Measurements from ENCODE around the gene KLK1.

Gene KLK1

GRCh38 chr19:50823389-50824042 lies at the start of gene KLK1:
Gene KLK1, minus strand, starts transcription at chr19:50823787. Its CDS starts 39 bp downstream, at chr19:50823748.
- DNase-seq (ENCODE audit: low spot score): no peak

- DNase-seq (ENCODE audit: low spot score): no peak
These were observed 49.5 kb upstream of the KLK1 start, which contains the start of gene KLK2 for GRCh38 chr19:50873056-50873455. Gene KLK2, plus strand, starts transcription at chr19:50873439. Its CDS starts 35 bp downstream, at chr19:50873474.

- peak; percentile 60 for DNase-seq (ENCODE audit: low spot score)
These were observed 47.0 kb upstream of the KLK1 start for GRCh38 chr19:50870417-50871089.

- DNase-seq (ENCODE audit: low spot score): no peak
These were observed 45.9 kb upstream of the KLK1 start for GRCh38 chr19:50869479-50869878.

- DNase-seq (ENCODE audit: low spot score): no peak
These were observed 38.1 kb upstream of the KLK1 start for GRCh38 chr19:50861496-50862286.

- DNase-seq (ENCODE audit: low spot score): no peak
These were observed 37.4 kb upstream of the KLK1 start for GRCh38 chr19:50861010-50861409.

- no peak for DNase-seq (ENCODE audit: low spot score)
These were observed 36.3 kb upstream of the KLK1 start for GRCh38 chr19:50859849-50860248.

GRCh38 chr19:50858886-50859285 lies 35.3 kb upstream of the KLK1 start:
- no peak for DNase-seq (ENCODE audit: low spot score)

- DNase-seq (ENCODE audit: low spot score): no peak
These were observed 33.8 kb upstream of the KLK1 start for GRCh38 chr19:50857366-50857765.

- DNase-seq (ENCODE audit: low spot score): no peak
These were observed 31.2 kb upstream of the KLK1 start, which contains the start of gene KLK3 for GRCh38 chr19:50854636-50855410. Gene KLK3, plus strand, starts transcription at chr19:50854915. Its CDS starts 41 bp downstream, at chr19:50854956.

- no peak for DNase-seq (ENCODE audit: low spot score)
These were observed 28.0 kb upstream of the KLK1 start for GRCh38 chr19:50851620-50852019.

- DNase-seq (ENCODE audit: low spot score): no peak
These were observed 27.2 kb upstream of the KLK1 start for GRCh38 chr19:50850738-50851137.

- no peak for DNase-seq (ENCODE audit: low spot score)
These were observed 20.8 kb upstream of the KLK1 start for GRCh38 chr19:50844296-50844935.

- no peak for DNase-seq (ENCODE audit: low spot score)
These were observed 20.2 kb upstream of the KLK1 start for GRCh38 chr19:50843701-50844221.

- no peak for DNase-seq (ENCODE audit: low spot score)
These were observed 19.6 kb upstream of the KLK1 start for GRCh38 chr19:50843205-50843604.

GRCh38 chr19:50842130-50842529 lies 18.5 kb upstream of the KLK1 start:
- no peak for DNase-seq (ENCODE audit: low spot score)

GRCh38 chr19:50839712-50840655 lies 16.4 kb upstream of the KLK1 start:
- no peak for DNase-seq (ENCODE audit: low spot score)

GRCh38 chr19:50838239-50838638 lies 14.7 kb upstream of the KLK1 start:
- DNase-seq (ENCODE audit: low spot score): no peak

- DNase-seq (ENCODE audit: low spot score): no peak
These were observed 13.7 kb upstream of the KLK1 start for GRCh38 chr19:50837300-50837699.

- no peak for DNase-seq (ENCODE audit: low spot score)
These were observed 13.1 kb upstream of the KLK1 start for GRCh38 chr19:50836543-50837195.

Data from COLO829 (cell line).